Endothelial cell of umbilical vein (primary cell): ENCODE results near the gene COX5A.

Source experiments
- CTCF ChIP-seq, 2 donors: IDR thresholded peaks; 1 replicate in 1 of 2; 2 replicates in 1 of 2; pipeline ENCODE4 v1.5.1; 2011; ENCODE audit warnings: low read length in 2 of 2, mild to moderate bottlenecking in 2 of 2, moderate library complexity in 2 of 2, control low read depth in 1 of 2, inconsistent platforms in 1 of 2, low read depth in 1 of 2; ENCODE audit not compliant: insufficient read depth in 1 of 2; ENCODE audit errors: extremely low read depth in 1 of 2
- EZH2 ChIP-seq: IDR thresholded peaks from 2 replicates; pipeline ENCODE4 v1.6.1; 2012; ENCODE audit warnings: borderline replicate concordance, low read depth, mild to moderate bottlenecking, moderate library complexity, low read length, inconsistent platforms; ENCODE audit not compliant: severe bottlenecking
- JUN ChIP-seq: IDR thresholded peaks from 2 replicates; pipeline ENCODE4 v1.6.1; 2011; ENCODE audit warnings: borderline replicate concordance, low read depth; ENCODE audit not compliant: insufficient read length, insufficient read depth
- POLR2A ChIP-seq: IDR thresholded peaks from 2 replicates; pipeline ENCODE4 v1.6.1; 2012; ENCODE audit warnings: low read depth, mild to moderate bottlenecking, control low read depth, low read length
- POLR2AphosphoS5 ChIP-seq: IDR thresholded peaks from 2 replicates; pipeline ENCODE4 v1.6.1; 2012; ENCODE audit warnings: low read depth, mild to moderate bottlenecking, control low read depth, low read length, moderate library complexity; ENCODE audit not compliant: insufficient read depth
- TF ChIP-seq, protein P1 (sequence below): IDR thresholded peaks from 2 replicates; pipeline ENCODE4 v1.6.1; 2011; ENCODE audit not compliant: insufficient read depth, insufficient read length

GRCh38 chr15:74882528-74882927 is 55.3 kb downstream of the COX5A start:
- TF ChIP-seq, protein P1, sequence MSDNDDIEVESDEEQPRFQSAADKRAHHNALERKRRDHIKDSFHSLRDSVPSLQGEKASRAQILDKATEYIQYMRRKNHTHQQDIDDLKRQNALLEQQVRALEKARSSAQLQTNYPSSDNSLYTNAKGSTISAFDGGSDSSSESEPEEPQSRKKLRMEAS = no peak
- TF ChIP-seq CTCF (IDR thresholded peaks at IDR 0.05; ENCODE audit: extremely low read depth in 1 of 2, insufficient read depth in 1 of 2, low read depth in 1 of 2, low read length in 2 of 2) (no peak), JUN (no peak), POLR2AphosphoS5 (no peak), EZH2 (no peak), POLR2A (no peak)
